NOMO-1 (cell line): ENCODE results near the gene OR52D1.

Experiments
- DNase-seq, 2 experiments: peaks; one replicate each; lab custom pipeline; 2025; ENCODE audit not compliant: unreplicated experiment in 2 of 2; lab: John Stamatoyannopoulos, UW

The OR52D1 gene

GRCh38 chr11:5488385-5488784 lies at the start of gene OR52D1:
OR52D1 (plus strand) TSS chr11:5488685; CDS start chr11:5488707, 22 bp downstream.
- no peak for DNase-seq

- no peak for DNase-seq
These were observed 47.1 kb upstream of the OR52D1 start, which contains the start of gene OR51I1 for GRCh38 chr11:5441414-5441813. OR51I1 (minus strand) TSS chr11:5441514; CDS start chr11:5441514, 0 bp downstream.

DNA sequence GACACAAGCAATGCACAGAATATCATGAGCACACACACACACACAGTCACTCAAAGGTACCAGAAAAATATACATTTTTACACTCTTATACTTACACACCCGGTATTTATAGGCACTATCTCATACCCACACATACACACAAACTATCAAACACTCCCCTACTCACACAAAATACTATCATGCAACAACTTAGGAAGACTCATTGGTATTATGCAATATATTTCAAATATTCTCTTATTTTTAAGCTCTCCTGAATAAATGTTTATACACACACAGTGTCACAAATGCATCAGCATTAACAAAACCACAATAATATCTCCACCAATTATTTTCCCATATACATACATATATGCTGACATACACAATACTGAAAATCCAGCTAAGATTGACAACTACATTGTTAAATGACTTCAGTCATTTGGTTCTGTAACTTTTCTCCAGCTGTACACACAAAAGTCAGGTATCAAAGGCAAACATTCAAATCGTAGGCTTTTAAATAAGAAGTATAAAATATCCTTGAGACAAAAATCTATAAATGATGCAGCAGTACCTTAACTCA lies 44.6 kb upstream of the OR52D1 start:
- no peak for DNase-seq

- DNase-seq: no peak
These were observed 39.5 kb upstream of the OR52D1 start, which contains the start of gene OR51I2 for GRCh38 chr11:5449023-5449422. OR51I2 (plus strand) TSS chr11:5449323; CDS start chr11:5453489, 4,166 bp downstream.

- DNase-seq: no peak
These were observed 39.1 kb upstream of the OR52D1 start for GRCh38 chr11:5449432-5449831.

- no peak for DNase-seq
These were observed 27.4 kb upstream of the OR52D1 start for GRCh38 chr11:5460983-5461621.

DNA sequence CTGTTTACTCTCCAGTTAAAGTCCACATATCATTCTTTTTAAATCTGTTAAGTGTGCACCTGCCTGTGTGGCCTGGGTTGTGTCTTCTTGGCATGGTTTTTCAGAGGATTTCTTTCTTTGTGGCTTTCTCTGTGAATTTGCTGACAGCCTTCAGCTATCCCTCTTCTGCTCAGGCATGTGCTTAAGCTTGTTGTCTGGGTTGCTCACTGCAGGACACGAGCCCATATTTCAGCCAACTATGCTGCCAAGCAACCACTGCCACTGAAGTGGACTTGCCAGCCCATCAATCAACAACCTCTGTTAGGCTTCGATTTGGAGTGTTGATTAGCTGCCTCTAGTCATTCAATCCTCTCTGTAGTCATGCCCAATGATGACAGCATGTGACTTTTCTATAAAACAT lies 21.0 kb upstream of the OR52D1 start:
- DNase-seq: no peak

DNA sequence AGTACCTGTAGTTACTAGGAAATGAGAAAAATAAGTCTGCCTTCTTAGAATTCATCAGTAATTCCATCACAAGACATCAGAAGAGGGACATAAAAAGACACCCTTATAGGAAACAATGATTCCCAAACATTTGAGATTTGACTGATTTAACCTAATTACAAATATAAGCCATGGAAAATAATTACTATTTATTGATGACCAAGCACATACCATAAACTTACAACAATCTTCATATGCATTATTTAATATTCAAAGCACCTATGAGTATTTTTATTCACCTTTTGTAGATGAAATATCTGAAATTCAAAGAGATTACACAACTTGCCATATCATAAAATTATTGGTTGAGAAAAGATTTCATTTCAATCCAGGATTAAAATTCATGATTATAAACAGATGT lies 14.6 kb upstream of the OR52D1 start:
- no peak for DNase-seq

DNA sequence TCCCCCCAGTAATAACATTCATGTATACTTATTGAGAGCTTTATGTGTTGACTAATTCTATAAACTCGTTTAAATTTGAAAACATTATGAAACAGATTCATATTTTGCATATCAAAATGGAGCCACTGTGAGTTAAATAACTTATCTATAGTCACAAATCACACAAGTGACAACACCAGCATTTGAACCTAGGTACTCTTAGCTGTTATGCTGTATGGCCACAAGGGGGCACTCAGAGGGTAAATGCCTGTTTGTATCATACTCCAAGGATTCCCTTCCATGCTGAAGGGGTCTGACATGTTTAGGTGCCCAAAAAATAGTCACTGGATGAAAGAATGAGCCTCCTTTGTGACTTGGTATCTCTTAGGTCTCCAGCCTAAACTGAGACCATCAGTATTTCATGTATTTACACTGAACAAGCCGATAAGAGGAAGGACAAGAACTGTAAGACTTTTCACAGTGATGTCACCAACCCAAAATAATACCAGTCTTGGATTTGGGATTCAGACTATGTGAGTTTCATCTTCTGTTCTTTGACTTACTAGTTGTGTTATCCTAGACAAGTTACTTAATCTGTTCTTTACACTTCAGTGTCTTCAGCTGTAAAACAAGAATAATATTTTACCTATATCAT lies 12.2 kb upstream of the OR52D1 start:
- DNase-seq: peak in 1 of 2 experiments; percentile 37

DNA sequence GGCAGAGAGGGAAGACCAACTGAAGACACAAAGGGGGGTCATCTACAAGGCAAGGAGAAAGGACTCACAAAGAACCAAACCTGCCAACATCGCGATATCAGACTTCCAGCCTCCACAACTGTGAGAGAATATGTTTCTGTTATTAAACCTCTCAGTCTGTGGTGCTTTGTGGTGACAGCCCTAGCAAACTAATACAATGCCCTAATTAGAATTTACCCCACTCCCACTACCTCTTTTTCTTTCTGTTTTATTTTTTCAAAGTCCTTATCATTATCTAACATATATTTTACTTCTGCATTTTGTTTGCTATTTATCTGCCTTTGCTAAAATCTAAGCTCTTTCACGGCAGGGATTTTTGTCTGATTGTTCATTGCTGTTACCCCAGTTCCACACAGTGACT lies 2.5 kb upstream of the OR52D1 start:
- no peak for DNase-seq

- no peak for DNase-seq
These were observed 2.1 kb upstream of the OR52D1 start for GRCh38 chr11:5486421-5486820.

- no peak for DNase-seq
These were observed 414 bp downstream of the OR52D1 start for GRCh38 chr11:5488798-5489399.

DNA sequence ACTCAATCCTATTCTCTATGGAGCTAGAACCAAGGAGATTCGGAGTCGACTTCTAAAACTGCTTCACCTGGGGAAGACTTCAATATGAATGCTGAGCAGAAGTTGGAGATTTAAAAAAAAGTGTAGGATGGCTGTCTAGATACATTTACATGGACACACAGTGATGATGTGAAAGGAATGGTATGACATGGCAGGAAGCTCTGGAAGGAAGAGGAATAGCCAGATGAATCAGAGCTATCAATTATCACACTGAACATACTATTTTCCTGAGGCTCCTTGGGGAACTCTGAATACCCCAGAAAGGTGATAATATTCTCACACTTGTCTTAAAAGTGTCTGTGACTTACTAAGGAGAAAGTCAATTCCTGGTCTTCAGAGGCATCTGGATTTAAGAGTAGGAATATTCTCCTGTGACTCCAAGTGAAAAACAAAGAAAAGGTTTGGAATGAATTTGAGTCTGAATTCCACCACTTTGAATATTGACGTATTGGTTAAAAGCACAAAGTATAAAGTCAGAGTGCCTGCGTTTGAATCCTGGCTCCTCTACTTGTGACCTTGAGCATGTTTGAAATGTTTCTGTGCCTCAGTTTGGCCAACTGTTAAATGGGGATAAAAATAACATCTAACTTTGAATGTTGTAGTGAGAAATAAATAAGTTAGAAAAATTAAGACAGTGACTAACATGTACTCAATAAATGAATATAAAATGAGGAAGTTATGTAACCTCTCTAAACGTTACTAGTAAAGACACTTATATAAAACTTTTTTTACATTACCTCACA lies 1.3 kb downstream of the OR52D1 start:
- no peak for DNase-seq

- DNase-seq: no peak
These were observed 11.2 kb downstream of the OR52D1 start for GRCh38 chr11:5499671-5500070.

- no peak for DNase-seq
These were observed 11.9 kb downstream of the OR52D1 start for GRCh38 chr11:5500393-5500801.

DNA sequence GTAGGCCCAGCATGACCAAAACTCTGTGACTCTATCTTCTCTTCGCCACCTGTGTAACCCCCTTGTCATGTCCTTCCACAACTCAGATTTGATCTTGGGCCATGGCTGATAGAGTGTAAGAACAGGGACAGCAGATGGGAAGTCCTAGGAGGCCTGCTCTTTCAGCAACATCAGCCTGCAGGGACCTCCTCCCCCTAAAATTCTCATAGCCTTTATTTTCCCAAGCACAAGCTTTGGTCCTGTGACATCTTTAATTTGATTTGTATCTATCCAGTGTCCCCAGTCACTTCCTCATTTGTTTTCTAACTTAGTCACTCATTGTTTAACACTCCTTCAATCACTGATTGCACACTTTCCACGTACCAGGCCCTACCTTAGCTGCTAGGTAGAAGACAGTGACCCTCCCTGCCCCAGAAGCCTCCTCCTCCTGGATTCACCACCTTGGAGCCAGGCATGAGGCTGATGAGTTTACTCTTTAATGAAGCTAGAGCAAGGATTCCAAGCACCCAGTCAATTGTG lies 16.0 kb downstream of the OR52D1 start:
- no peak for DNase-seq

- no peak for DNase-seq
These were observed 17.0 kb downstream of the OR52D1 start for GRCh38 chr11:5505363-5506048.

- no peak for DNase-seq
These were observed 18.9 kb downstream of the OR52D1 start for GRCh38 chr11:5507177-5507932.

DNA sequence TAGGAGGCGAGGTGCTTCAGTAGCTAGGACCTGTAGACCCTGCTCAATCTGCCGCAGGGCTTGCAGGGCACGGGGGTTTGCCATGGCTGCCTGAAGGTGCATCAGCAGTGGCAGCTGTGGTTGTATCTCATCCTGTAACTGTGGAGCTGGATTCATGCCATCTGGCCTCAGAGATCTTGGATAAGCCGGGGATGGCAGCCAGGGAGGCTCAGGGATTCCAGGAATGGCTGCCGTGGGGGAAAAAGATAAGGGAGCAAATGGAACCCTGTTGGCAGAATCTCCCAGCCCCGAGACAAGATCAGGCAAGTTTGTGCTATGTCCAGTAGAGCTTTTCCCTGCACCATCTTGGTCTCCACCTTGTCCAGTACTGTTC lies 19.4 kb downstream of the OR52D1 start:
- DNase-seq: no peak
